HG03025 (cell line): ENCODE measurements around the gene PWWP2B.
"Not testable (repeated sequence)": the region's sequence is repeated elsewhere in the genome, so short reads cannot be mapped to it uniquely, and the experiment has no call there.

Experiments
- ATAC-seq: cut with Tn5 transposase; IDR thresholded peaks from one replicate; pipeline ENCODE4 v1.9.1; 2021; ENCODE audit warnings: mild to moderate bottlenecking, moderate library complexity; ENCODE audit not compliant: unreplicated experiment, low FRiP score

Gene PWWP2B

DNA sequence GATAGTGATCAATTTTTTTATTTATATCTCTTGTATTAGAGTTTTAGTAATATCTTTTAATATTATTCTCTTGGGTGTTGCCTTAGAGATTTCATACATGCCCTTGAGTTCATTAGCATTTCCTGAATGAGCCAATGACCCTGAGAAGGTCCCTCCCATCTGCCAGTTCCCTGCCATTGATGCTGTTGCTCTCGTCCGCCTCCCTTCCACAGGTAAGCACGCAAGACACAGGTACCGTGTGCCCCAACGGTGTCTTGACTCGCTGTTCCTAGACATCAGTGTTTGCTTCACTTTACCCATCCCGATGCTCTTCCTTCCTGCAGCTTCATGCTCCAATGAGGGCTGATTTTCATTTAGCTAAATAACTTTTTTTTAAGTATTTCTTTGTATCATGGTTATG is 19.7 kb upstream of the PWWP2B start:
- ATAC-seq = no peak

DNA sequence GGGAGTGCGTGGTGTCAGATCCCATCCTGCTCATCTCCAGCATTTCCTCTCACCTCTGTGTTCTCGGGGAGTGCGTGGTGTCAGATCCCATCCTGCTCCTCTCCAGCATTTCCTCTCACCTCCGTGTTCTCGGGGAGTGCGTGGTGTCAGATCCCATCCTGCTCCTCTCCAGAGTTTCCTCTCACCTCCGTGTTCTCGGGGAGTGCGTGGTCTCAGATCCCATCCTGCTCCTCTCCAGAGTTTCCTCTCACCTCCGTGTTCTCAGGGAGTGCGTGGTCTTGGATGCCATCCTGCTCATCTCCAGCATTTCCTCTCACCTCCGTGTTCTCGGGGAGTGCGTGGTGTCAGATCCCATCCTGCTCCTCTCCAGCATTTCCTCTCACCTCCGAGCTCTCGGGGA is 18.0 kb upstream of the PWWP2B start:
- not testable (repeated sequence) for ATAC-seq

DNA sequence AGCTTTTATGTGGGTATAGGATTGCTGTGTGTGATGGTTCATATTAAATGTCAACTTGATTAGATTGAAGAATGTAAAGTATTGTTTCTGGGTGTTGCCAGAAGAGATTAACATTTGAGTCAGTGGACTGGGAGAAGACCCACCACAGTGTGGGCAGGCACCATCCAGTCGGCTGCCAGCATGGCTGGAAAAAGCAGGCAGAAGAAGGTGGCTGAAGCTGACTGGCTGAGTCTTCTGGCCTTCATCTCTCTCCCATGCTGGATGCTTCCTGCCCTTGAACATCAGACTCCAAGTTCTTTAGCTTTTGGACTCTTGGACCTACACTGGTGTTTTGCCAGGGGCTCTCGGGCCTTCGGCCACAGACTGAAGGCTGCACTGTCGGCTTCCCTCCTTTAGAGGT is 16.0 kb upstream of the PWWP2B start:
- ATAC-seq = not testable (repeated sequence)

DNA sequence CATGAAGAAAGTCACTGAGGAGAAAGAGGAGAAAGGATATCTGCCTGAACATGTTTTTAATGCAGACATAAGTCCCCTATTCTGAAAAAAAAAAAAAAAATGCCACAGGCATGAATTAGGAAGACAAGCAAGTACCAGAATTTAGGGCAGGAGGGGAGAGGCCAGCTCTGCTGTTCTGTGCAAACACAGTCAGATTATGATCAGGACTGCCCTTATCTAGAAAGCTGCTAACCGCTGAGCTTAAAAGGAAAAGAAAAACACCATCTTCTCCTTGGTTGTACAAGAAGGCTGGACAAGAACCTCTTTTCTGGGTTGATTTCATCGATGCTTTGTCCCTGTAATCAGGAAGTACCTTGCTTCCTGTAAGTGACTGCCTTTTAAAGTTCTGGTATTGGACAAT is 15.3 kb upstream of the PWWP2B start:
- no peak for ATAC-seq

DNA sequence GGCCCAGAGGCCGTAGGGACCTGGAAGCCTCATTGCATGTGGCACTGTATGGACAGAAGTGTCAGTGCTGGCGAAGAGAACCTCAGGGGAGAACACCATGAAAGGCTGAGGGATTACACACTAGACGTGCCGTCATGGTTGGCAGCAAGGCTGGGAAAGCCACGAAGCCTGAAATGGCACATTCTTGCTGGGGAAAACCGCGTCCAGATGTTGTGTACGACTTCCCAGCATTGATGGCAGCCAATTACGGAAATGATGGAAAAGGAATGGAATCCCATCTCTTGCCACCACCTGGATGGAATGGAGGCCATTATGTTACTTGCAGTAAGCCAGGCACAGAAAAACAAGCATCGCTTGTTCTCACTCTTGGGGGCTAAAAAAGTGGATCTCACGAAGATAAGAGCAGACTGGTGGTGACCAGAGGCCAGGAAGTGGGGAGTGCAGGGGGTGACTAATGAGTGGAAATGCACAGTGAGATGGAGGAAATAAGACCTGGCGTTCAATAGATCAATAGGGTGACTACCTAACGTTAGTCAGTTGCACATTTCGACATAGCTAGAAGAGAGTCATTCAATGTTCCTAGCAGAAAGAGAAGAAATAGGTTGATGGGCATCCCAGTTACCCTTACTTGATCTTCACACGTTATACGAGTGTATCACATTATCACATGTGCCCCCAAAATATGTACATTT is 14.6 kb upstream of the PWWP2B start:
- no peak for ATAC-seq

DNA sequence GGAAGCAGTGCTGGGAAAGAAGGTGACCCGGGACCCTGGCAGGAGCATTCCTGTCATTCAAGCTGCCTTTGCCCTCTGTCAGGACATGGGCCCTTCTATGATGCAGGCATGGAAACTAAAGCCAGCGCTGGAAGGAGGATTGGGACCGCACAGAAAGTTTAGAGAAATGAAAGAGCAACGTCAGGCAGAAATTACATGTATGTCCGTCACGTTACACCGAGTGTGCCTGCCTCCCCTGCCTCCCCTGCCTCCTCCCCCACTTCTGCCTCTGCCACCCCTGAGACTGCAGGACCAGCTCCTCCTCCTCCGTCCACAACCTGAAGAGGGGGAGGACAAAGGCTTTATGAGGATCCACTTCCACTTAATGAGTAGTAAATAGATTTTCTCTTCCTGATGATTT is 13.9 kb upstream of the PWWP2B start:
- no peak for ATAC-seq

DNA sequence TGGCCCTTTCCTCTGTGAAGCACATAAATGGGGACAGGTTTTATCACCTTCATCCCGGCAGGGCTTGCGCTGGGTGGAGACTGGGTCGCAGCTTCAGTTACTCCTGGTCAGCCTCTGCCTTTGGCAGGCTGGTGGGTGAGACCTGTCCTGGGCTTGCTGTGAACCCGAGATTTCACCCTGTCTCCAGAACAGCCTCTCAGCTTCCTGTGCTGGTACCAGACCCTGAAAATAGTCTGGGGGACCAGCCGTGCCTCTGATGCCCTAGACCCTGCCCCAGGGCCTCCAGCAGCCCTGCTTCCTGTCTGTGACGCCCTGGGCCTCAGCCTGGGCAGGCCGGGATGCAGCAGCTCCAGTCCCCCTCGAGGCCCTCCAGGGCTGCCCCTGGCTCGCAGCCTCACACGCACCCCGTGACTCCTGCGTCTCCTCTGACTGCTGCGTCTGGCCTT is 13.2 kb upstream of the PWWP2B start:
- no peak for ATAC-seq

DNA sequence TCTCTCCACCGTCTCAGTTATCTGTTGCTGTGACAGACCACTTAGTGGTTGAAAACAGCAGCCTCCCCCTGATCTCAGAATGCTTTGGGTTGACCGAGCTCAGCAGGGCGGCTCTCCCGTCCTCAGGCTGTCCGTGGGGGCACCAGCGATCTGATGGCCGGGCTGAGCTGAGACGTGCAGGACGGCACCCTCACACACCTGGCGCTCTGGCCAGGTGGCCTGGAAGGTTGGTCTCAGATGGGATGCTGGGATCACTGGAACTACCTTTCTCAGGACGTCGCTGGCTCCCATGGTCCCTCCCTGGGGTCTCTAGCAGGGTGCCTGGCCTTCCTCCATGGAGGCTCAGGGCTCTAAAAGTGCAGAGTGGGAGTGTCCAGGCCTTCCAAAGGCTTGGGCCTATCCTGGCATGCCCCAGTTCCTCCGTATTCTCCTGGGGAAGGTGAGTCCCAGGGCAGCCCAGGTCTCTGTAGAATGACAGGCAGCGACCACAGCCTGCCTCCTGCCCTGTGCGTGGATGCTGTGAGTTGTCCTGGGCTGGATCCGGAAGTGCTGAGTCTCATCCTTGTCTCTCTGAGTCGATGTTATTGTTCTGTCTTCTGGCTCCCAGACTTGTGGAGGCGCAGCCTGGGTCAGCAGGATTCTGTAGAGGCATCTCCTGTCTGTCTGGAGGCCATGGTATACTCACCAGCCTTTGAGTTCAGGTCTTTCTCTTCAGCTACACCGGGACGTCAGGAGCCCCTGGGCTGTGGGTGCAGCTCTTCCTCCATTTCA is 12.2 kb upstream of the PWWP2B start:
- ATAC-seq = no peak

DNA sequence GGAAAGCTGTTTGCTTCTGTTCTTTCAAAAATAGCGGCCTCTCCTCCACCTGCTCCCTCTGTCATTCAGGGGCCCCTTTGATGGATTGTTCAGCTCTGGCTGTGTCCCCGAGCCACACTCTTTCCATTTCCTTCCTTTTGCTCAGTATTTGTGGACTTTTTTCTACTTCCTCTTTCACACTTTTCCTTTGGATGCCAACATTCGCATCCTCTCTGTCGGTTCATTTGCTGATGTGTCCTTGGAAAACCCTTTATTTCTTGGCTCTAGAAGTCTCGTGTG is 11.7 kb upstream of the PWWP2B start:
- ATAC-seq = no peak

DNA sequence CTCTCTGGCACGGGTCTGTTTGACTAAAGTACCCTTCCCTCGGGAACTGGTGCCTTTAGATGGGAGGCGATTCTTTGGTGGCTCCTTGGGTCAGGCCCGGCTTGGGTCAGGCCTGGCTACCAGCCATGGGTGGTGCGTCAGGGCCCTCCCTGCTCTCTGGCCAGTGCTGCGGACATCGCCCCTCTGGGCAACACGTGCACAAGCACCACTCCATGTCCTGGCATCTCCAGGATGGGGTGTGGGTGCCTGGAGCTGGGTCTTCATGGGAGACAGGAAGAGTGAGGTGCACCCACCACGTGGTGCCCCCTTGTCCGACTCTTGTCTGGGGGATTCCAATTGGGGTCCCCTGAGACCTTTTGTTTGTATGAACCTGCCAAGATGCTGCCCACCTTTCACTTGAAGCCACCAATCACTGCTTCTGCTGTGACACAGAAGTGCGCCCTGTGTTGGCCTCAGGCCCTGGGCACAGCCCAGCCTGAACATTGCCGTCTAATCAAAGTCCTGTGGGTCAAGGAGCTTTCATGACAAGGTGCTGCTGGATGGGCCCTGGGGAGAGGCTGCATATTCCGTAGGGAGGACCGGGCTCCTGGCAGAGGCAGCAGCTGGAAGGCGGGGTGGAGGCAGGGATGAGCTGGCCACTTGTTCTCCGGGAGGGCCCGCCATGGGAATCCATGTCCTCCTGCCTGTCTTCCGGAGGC is 11.1 kb upstream of the PWWP2B start:
- no peak for ATAC-seq

DNA sequence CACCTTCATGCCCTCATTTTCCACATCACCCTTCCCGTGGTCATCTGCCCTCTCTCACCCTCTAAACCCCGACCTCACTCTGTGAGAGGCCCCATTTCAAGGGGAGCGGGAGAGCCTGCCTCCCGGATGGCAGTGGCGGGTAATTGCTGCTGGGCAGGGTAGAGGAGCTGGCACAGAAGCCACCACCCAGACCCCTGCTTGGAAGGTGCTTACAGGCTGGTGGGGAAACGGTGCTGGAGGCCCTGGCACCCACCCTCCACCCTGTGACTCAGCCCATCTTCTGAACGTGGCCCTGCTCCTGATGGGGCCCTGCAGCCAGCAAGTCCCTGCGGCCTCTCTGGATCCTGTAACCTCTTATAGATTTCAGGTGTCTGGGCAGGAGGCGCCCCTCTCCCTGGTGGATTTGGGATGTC is 10.6 kb upstream of the PWWP2B start:
- ATAC-seq = no peak

DNA sequence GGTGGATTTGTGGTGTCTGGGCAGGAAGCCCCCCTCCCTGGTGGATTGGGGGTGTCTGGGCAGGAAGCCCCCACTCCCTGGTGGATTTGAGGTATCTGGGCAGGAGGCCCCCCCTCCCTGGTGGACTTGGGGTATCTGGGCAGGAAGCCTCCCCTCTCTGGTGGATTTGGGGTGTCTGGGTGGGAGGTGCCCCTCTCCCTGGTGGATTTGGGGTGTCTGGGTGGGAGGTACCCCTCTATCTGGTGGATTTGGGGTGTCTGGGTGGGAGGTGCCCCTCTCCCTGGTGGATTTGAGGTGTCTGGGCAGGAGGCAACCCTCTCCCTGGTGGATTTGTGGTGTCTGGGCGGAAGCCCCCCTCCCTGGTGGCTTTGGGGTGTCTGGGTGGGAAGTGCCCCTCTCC is 10.1 kb upstream of the PWWP2B start:
- not testable (repeated sequence) for ATAC-seq

DNA sequence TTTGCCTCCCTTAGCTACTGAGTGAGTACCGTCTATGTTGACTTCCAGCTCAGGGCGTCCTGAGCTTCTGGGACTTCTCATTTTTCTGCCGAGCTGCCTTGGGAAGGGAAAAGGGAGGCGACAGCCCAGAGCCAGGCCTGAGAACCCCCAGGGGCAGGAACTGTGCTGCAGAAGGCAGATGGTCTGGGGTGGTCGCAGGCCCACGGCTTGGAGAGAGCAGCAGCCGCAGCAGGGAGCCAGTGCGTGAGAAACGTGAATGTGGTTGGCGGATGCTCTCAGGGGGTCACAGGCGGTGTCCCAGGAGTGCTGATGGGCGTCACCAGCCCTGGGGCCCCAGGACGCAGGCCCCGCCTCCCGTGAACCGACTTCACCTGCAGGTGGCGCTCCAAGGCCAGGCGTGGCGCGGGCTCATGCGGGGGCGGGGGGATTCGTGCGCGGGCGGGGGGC is 9.2 kb upstream of the PWWP2B start:
- no peak for ATAC-seq

DNA sequence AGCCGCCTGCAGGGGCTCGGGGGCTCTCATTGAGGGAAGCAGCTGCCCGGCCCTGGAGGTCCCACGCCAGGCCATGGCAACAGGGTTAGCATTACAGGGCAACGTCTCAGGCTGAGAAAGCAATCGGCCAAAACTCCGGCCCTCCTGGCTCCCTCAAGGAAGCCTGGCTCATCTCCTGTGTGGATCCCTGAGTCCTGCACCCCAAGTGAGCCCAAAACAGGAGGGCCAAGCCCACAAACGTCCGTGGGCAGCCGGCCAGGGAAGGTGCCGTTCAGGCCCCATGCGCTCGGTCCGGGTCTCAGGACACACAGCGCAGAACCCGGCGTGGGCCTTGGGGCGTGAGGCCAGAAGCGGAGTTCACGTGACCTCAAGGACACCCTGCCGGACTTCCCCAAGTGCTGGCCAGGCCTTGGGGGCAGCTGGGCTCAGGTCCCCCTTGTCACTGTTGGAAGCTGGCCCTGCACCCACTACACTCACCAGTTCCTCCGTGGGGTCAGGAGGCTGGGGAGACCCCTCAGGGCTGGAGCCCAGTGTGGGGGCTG is 8.0 kb upstream of the PWWP2B start:
- ATAC-seq = no peak

DNA sequence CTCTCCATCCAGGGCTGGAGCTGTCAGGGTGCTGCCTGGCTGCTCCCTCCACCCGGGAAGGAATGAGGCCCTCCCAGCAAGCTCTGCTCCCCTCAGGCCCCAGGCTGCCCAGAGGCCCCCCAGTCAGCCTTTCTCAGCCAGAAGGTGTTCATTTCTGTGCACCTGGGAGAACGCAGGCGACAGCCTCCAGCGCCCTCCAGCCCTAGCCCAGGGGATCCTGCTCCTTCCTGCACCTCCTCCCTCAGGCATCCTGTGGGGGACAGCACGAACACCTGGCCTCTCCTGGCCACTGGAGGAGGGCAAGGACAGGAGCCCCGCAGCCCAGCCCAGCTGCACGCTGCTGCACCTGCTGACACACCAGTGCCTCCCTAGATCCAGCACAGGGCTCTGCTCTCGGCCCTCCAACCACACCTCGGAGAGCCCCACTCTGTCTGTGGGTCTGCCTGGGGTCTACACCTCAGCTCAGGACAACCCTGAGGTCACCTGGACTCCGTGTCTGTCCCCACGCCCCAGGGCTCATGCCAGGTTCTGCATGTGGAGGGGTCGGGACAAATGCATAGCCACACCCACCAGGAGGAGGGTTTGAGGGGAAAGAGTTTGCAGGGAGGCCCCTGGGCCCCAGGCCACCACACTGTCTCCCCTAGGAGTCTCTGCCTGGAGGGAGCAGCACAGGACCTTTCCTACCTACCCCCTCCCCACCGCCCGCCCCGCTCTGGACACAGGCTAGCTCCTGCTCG is 7.4 kb upstream of the PWWP2B start:
- ATAC-seq = no peak

DNA sequence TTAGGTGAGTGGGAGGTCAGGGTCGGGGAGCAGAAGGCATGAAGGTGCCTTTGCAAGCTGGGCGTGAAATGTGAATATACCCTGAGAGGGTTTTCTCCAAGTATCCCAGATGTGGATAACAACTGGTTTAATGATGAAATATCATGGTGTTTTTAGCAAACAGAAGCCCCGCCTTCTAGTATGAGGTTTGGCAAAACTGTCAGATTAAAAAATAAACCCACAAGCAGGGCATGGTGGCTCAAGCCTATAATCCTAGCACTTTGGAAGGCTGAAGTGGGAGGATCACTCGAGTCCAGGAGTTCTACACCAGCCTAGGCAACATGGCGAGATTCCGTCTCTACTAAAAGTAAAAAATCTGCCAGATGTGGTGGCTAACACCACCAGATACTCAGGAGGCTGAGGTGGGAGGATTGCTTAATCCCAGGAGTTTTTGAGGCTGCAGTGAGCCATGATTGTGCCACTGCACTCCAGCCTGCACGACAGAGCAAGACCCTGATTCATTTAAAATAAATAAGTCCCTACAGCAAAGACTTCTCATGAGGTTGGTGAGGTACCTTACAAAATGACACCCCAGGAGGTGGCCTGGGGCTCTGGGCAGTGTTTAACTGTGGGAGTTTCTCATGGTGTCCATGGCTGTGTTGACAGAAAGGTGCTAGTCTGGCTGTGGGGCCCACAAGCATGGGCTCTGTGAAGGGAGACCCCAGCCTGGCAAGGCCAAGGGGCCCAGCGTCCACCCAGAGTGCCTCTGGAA is 6.7 kb upstream of the PWWP2B start:
- no peak for ATAC-seq

DNA sequence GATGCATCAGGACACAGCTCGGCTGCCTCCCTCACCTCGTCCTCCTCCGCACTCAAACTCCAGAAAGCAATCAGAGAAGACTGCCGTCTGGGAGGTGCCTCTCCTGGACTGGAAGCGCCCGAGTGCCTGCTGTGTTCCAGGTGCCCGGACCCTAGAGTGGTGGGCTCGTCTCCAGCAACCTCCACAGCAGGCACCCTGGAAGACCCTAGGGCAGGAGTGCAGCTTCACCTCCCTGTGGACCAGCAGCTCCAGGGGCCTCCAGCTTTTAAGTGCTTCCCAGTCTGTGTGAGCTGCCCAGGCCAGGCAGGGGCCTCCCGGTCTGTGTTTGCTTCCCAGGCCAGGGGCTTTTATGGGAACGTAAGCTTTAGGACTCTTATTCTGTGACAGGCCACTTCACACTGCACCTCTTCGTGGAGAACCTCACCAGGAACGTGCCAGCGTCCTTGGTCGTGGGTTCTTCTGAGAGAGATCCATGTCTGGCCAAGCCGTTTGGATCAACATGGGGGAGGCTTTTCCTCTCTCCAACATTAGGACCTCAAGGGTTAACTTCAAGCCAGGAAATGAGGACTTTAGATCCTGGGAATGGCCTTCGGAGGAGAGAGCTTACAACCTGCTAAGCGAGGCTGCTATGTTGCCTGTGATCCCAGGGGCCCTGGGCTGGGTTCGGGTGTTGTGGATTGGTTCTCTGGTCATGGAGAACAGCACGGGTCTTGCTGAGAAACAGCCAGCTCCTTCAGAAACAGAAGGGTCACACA is 5.9 kb upstream of the PWWP2B start:
- no peak for ATAC-seq

DNA sequence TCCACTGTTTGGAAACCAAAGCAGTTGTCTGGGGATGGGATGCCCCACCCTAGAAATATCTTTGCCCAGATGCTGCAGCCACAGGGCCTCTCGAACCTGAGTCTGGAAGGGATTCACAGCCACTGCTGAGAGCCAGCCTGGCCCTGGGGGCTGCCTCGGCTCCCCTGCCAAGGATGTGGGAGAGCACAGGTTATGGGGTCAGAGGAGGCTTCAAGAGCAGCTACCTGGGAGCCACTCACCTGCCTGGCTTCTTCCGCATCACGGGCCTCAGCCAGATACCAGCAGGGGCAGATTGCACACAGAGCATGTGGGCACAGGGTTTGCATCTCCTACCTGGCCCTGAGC is 5.4 kb upstream of the PWWP2B start:
- ATAC-seq = no peak

DNA sequence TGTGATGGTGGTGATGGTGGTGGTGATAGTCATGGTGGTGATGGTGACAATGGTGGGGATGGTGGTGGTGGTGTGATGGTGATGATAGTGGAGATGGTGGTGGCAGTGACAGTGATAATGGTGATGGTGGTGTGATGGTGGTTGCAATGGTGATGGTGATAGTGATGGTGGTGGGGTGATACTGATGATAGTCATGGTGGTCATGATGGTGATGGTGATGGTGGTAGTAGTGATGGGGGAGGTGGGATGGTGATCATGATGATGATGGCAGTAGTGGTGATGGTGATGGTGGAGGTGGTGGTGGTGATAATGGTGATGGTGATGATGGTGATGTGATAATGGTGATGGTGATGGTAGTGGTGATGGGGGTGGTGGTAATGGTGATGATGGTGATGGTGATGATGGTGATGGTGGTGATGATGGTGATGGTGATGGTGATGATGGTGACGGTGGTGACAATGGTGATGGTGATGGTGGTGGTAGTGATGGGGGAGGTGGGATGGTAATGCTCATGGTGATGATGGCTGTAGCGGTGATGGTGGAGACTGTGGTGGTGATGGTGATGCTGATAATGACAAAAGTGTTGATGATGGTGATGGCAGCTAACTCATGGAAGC is 4.7 kb upstream of the PWWP2B start:
- ATAC-seq = no peak
